Fibroblast of upper back skin (primary cell): ENCODE data around the gene ZNF277.

Experiments
- DNase-seq: peaks from one replicate; pipeline ENCODE4 v3.0.0-alpha.2; 2013

ZNF277 gene

GRCh38 chr7:112185005-112185834 lies 21.3 kb upstream of the ZNF277 start:
- no peak for DNase-seq

GRCh38 chr7:112186300-112186699 lies 20.2 kb upstream of the ZNF277 start:
- DNase-seq = no peak

- DNase-seq = no peak
These were observed 18.2 kb upstream of the ZNF277 start for GRCh38 chr7:112188257-112188656.

GRCh38 chr7:112189691-112190090 lies 16.8 kb upstream of the ZNF277 start:
- no peak for DNase-seq

- no peak for DNase-seq
These were observed 16.4 kb upstream of the ZNF277 start for GRCh38 chr7:112190120-112190519.

- DNase-seq = peak; percentile 57
These were observed 14.0 kb upstream of the ZNF277 start for GRCh38 chr7:112192236-112193154.

- no peak for DNase-seq
These were observed 12.5 kb upstream of the ZNF277 start for GRCh38 chr7:112193915-112194502.

GRCh38 chr7:112195717-112196116 lies 10.8 kb upstream of the ZNF277 start:
- DNase-seq = no peak

- no peak for DNase-seq
These were observed 9.2 kb upstream of the ZNF277 start for GRCh38 chr7:112197322-112197721.

- peak; percentile 27 for DNase-seq
These were observed 7.3 kb upstream of the ZNF277 start for GRCh38 chr7:112199035-112199655.

- no peak for DNase-seq
These were observed 6.8 kb upstream of the ZNF277 start for GRCh38 chr7:112199672-112200071.

GRCh38 chr7:112201411-112201810 lies 5.1 kb upstream of the ZNF277 start:
- DNase-seq = peak; percentile 91

- no peak for DNase-seq
These were observed 4.7 kb upstream of the ZNF277 start for GRCh38 chr7:112201839-112202238.

GRCh38 chr7:112202816-112203215 lies 3.7 kb upstream of the ZNF277 start:
- DNase-seq = no peak

- DNase-seq = no peak
These were observed 3.1 kb upstream of the ZNF277 start for GRCh38 chr7:112203365-112203739.

- peak; percentile 2 for DNase-seq
These were observed 1.8 kb upstream of the ZNF277 start for GRCh38 chr7:112204499-112205342.

GRCh38 chr7:112205343-112206237 lies 905 bp upstream of the ZNF277 start:
- DNase-seq = peak; percentile 57

GRCh38 chr7:112206991-112207592 lies 597 bp downstream of the ZNF277 start:
- DNase-seq = no peak

- no peak for DNase-seq
These were observed 1.3 kb downstream of the ZNF277 start for GRCh38 chr7:112207765-112208164.

- DNase-seq = peak; percentile 4
These were observed 4.9 kb downstream of the ZNF277 start for GRCh38 chr7:112211348-112211907.
